Stimulated activated CD8-positive, alpha-beta memory T cell treated with anti-CD3 and anti-CD28 coated beads, Interleukin-7, amount 100 ng/mL, for 4 hours (primary cell): ENCODE results near the gene NTM.

Experiments
- DNase-seq, 2 donors: peaks; one replicate each; pipeline ENCODE4 v3.0.0-alpha.2; 2020; ENCODE audit warnings: low read depth in 2 of 2

The NTM gene

GRCh38 chr11:131644204-131644795, 273.9 kb downstream of the NTM start:
- no peak for DNase-seq

DNA sequence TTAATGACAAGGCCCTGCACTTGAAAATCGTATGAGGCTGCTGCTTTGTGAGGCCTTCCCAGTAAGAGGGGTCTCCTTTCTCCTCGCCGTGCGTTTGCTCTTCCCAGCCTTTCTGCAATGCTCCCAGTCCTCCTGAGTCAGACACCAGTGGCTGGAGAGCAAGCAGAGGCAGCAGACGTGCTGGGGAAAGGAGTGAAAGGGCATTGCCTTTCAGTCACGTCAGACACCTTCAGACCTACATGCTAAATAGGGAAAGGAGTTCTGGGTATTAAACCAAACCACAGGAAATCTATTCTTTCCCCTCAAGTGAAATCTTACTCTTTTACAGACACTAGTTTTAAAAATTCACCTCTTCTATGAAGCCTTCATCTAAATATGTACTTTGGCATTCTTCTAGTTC, 274.8 kb downstream of the NTM start:
- DNase-seq: no peak

- DNase-seq: no peak
These were observed 279.4 kb downstream of the NTM start for GRCh38 chr11:131649856-131650255.

DNA sequence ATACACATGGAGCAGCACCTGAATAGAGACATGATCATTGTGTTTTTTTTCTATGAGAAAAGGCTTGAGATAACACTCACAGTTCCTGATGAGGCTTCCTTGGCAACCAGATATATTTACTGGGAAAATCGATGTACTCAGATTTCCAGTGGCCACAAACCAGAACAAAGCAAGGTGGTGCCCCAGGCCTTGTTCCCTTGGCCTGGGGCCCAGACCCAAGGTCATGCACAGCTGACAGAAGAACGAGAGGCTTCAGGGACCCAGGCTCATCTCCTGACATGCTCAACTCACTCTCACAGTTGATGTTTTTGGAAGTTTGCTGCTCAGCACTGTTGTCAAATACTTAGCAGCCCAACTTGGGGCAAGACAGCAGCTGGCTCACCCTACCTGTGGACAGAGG, 281.8 kb downstream of the NTM start:
- DNase-seq: no peak

DNA sequence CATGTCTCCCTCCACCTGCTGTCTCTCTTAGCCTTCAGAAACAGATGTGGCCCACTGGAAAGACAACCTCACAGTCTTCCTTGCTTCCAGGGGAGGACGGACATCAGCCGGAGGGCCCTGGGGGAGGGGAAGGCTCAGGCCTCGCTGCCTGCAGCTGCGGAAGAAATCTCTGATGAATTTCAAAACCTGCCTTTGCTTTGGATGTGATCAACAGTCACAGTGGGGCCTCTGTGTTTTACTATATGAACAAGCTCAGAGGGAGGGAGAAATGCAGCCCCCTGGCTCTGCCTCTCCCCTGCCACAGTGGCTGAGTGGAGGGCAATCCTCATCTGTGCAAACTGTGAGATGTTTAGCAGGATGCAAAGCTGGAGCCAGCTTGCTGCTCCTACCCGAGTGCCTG, 282.8 kb downstream of the NTM start:
- no peak for DNase-seq

GRCh38 chr11:131654849-131655248, 284.4 kb downstream of the NTM start:
- no peak for DNase-seq

DNA sequence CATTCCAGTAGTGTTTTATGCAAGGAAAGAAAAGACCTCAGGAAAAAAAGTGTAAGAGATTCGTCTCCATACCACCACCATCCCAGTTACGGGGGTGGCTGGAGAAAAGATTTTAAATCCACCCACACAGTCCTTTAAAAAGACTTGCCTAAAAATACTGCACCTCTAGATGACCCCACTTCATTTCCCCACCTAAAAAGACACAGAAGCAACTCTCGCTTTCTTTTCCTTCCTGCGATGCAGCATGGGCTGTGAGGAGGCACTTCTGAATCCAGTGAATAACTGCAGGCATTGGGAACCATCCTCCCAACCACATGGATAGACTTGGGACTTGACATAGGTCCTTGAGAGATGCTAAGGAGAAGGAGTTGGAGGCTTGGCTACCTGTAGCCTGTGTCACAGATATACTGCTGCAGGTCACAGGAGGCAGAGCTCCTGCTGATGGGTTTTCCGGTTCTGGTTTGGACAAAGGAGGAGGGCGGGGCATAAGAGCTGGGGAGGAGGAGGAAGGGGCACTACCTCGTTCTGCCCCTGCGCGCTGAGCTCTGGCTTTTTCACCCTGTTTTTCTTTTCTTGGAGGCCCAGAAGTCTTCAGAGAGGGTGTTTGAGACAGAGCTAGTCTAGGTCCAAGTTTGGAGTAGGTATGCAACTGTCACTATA, 285.9 kb downstream of the NTM start:
- DNase-seq: no peak

DNA sequence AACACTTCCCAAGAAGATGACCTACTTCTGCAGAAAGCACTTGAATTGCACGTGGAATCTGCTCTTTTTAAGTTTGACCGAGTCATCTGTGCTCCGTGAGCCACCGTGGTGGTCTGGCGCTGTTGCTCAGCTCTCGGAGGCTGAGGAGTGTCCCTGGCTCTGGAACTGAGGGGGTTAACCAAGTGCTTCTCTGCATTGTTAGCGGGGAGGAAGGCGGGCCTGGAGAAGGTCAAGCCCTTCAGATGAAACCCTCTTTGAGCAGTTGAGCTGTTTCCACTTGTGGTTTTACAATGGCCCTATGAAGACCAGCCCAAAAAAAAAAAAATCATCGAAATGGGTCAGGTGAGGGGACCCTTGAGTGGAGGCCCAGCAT, 286.4 kb downstream of the NTM start:
- DNase-seq: no peak

DNA sequence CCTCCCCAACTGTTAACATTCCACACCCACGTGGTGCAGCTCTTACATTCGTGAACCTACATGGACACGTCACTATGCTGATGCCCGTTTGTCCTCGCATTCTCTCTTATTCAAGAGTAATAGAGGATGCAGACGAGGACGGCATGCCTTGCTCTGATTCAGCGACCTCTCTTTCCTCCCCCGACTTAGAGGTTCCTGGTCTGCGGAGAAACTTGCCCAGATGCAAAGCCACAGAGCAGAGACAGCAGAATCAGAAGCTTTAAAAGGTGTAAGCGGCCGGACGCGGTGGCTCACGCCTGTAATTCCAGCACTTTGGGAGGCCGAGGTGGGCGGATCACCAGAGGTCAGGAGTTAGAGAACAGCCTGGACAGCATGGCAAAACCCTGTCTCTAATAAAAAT, 288.0 kb downstream of the NTM start:
- no peak for DNase-seq

- no peak for DNase-seq
These were observed 288.5 kb downstream of the NTM start for GRCh38 chr11:131658952-131659351.

GRCh38 chr11:131659931-131660330, 289.5 kb downstream of the NTM start:
- no peak for DNase-seq

DNA sequence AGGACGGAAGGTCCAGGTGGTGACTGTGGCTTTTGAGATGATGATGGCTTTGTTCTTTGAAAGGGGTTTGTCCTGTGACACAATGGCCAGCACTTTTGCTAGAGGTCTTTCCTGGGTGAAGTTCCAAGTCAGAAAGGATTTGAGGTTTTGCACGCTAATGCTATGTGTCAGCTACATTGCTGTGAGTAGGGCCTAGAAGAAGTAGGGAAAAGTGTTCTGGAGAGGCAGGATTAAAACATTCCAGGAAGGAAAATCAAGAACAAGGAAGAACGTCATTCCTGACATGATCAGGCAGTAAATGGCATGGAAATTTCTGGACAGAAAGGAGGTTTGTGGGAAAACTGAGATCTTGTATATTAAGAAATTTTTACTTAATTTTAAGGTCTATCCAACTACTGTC, 290.7 kb downstream of the NTM start:
- DNase-seq: no peak

DNA sequence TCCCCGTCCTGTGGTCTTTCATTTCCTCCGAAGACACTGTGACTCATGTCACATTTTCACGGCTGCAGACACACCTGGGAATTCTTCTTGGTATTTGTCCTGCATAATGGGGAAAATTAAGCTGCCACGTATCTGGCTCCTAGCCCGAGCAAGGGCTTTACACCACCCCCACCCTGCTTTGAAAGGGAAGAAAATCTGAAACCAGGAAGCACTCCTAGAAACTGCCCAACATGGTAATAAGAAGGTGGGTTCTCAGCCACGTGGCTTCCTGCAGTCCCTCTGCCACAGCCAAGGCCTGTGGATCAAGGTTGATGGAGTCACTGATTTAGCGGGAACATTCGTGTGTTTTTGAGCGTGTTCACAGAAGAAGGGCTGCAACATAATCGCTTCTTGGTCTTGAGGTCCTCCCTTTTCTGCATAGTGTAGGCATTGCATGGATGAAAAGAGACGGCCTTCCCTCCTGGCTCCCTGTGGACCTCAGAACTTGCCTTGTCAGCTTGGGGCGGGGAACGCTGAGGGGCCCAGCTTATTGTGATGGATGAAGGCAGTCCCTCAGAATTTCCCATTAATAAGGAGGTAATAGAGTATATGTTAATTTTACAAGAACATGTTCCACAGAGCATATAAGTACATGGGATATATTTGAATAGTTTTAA, 292.0 kb downstream of the NTM start:
- no peak for DNase-seq

DNA sequence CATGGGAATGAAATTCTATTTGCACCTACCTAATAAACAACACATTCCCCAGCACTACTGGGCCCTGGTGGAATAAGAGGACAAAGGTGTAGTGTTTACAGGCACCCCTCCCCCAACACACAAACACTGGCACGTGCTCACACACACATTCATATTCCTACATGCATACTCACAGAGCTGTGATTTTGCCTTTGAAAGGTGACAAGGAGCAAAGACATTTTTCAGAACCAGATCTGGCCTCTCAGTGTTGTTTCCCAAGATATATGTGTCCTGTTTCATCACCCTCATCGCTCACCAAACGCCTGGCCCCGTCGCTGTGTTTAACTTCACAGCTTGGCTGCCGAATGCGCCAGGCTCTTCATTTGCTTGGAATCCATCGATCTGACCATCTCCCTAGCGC, 292.6 kb downstream of the NTM start:
- no peak for DNase-seq

DNA sequence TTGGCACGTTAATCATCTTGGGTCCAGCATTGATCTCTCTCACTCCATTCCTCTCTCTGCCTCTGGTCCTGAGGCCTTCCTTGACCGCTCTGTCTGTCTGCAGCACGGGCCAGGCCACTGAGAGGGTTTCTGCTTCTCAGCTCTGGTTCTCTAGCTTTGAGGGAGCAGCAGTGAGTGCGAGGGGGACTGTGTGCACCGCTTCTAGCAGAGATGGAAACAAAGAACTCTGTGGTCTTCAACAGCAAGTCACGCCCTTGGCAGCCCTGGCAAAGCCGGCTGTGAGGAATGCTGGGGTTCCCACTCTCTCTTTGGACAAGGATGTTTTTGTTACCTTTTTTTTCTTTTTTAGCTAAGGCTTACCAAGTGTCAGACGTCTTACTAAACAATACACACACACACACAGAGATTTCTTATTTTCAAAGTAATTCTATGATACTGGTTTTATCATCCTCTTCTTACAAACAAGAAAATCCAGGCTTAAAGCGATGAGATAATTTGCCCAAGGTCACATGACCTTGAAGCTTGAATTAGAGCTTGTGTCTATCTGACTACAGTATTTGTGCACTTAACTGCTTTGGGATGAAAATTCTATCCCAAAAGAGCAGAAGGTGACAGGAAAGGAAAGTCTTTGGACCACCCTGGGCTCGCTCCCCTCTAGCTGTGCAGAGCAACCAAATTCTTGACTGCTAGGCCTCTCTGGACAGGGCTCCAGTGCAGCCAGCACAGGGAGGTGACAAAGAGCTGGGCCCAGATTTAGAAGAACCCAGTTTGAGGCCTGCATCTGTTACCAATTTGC, 293.2 kb downstream of the NTM start:
- DNase-seq: no peak

- DNase-seq: no peak
These were observed 293.9 kb downstream of the NTM start for GRCh38 chr11:131664293-131664692.

DNA sequence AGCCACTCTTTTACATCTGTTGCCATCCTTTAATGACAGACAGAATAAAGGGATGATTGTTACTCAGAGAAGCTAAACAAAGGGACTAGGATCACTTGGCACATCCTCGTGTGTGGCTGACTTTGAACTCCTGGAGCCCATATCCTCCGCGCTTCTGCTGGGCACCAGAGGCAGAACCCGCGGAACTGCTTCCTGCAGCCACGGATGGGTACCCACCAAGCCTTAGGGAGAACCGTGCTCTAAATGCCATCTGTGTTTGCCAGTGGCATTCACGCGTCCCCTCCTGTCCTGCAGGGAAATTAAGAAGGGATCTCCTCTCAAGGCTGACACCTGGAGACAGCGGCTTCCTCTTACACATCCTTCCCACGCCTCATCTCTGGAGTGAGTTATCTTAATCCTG, 294.4 kb downstream of the NTM start:
- no peak for DNase-seq

GRCh38 chr11:131665344-131665968, 295.0 kb downstream of the NTM start:
- no peak for DNase-seq

DNA sequence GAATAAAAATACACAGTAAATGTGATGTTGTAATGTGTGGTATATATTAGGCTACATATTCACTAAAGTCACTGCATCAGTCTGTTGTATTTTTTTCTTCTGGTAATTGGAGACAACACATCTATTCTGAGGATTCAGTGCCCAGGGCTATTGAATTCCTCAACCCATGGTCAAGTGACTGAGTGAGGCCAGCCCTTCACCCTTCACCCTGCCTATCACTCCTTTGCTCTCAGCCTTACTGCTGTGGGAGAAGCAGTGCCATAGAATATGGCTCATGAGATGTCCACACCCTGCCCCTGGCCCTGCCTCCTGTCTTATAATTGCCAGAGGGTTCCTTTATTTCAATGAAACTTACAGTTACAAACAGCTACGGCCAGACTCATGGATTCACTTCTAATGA, 295.6 kb downstream of the NTM start:
- no peak for DNase-seq

DNA sequence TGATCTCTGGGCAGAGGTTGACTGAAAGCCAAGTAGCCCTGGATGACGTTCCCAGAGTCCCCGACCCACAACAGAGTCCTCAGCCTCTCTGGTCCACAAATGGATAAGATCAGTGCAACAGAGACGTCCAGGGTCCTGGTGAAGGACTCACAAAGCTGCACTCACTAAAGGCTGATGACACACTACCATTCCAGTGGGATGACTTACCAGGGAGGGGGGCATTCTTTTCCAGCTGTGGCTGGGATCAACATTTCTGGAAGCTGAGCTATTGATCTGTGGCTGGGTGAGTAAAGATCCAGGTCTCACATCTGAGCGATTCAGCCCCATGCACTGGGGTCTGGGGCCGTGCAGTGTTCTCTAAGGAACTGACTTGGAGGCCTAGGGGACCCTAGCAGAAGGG, 296.2 kb downstream of the NTM start:
- DNase-seq: no peak

GRCh38 chr11:131667566-131667965, 297.2 kb downstream of the NTM start:
- DNase-seq: no peak
